ENCODE results near the gene GSN. TPM values are rescaled to one million over a fixed set of nuclear protein-coding genes. Genes with fewer than 3 reads are reported as not detected.

The GSN gene
- total and polyA plus RNA-seq, 9 of the 15 experiments (the other 6 are each of a cell fraction or from before 2014, with no cell fraction given): 0.39 to 16.6 (median 8.2) TPM

DNA sequence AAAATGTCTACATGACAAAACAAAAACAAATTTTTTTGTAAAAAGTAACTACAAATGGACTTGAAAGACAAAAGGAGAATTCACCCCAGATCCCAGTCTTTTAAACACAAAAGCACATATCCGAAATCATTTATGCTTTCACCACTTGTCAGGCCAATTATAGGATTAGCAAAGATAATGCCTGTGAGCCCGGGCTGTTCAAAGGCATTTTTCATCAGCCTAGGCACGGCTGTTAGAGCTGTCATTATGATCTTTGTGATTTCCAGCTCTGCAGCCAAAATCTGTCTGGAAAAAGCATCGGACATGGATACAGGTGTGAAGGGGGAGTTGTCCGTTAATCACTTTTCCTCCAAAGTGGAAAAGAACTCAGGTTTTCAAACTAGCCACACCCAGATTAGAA is 42.7 kb upstream of the GSN start (continued):
- TF ChIP-seq ZNF318 (IDR thresholded peaks at IDR 0.05; ENCODE audit: borderline replicate concordance in 1 of 2, low read depth in 1 of 2): no peak
- TF ChIP-seq ZBED1 (IDR thresholded peaks at IDR 0.05): no peak
- TF ChIP-seq MEIS2 (IDR thresholded peaks at IDR 0.05; ENCODE audit: partially characterized antibody): peak; percentile 69
- TF ChIP-seq ZNF780A (CRISPR knock-in tag; IDR thresholded peaks at IDR 0.05): no peak
- no peak for TF ChIP-seq MTA1 (IDR thresholded peaks at IDR 0.05; ENCODE audit: borderline replicate concordance)
- no peak for TF ChIP-seq ZNF707 (CRISPR knock-in tag; conservative IDR thresholded peaks at IDR 0.05)
- TF ChIP-seq, protein P1, sequence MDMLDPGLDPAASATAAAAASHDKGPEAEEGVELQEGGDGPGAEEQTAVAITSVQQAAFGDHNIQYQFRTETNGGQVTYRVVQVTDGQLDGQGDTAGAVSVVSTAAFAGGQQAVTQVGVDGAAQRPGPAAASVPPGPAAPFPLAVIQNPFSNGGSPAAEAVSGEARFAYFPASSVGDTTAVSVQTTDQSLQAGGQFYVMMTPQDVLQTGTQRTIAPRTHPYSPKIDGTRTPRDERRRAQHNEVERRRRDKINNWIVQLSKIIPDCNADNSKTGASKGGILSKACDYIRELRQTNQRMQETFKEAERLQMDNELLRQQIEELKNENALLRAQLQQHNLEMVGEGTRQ (CRISPR knock-in tag; IDR thresholded peaks at IDR 0.05): no peak
- TF ChIP-seq HOXB6 (CRISPR knock-in tag; IDR thresholded peaks at IDR 0.05; ENCODE audit: borderline replicate concordance): no peak
- no peak for TF ChIP-seq CBX3 (IDR thresholded peaks at IDR 0.05; ENCODE audit: borderline replicate concordance in 1 of 2, low read length in 2 of 2)
- TF ChIP-seq, protein P2, sequence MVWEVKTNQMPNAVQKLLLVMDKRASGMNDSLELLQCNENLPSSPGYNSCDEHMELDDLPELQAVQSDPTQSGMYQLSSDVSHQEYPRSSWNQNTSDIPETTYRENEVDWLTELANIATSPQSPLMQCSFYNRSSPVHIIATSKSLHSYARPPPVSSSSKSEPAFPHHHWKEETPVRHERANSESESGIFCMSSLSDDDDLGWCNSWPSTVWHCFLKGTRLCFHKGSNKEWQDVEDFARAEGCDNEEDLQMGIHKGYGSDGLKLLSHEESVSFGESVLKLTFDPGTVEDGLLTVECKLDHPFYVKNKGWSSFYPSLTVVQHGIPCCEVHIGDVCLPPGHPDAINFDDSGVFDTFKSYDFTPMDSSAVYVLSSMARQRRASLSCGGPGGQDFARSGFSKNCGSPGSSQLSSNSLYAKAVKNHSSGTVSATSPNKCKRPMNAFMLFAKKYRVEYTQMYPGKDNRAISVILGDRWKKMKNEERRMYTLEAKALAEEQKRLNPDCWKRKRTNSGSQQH (CRISPR knock-in tag; IDR thresholded peaks at IDR 0.05): no peak
- no peak for TF ChIP-seq ZNF766 (CRISPR knock-in tag; conservative IDR thresholded peaks at IDR 0.05)
- no peak for TF ChIP-seq MITF (IDR thresholded peaks at IDR 0.05)
- no peak for TF ChIP-seq ZNF589 (CRISPR knock-in tag; IDR thresholded peaks at IDR 0.05; ENCODE audit: low read depth)
- no peak for TF ChIP-seq ZNF436 (CRISPR knock-in tag; IDR thresholded peaks at IDR 0.05)

Data from K562 (cell line).